Lung microvascular endothelial cell (primary cell): ENCODE measurements around the gene ZWILCH. TPM values are rescaled to one million over a fixed set of nuclear protein-coding genes. Genes with fewer than 3 reads are reported as not detected.

Source experiments
- DNase-seq, 2 donors: peaks; one replicate each; pipeline versions ENCODE4 v3.0.0 to v3.0.0-alpha.2; 2010; ENCODE audit warnings: low read depth in 2 of 2
- total RNA-seq: library from RNA; depleted of rRNA; stranded (reverse); fragments of >200 nt; gene quantifications from 2 replicates; pipeline ENCODE4 v1.2.1, GENCODE V29; 2014

ZWILCH gene
- total RNA-seq, 1 donor from 2014 or later: 8.3 TPM

DNA sequence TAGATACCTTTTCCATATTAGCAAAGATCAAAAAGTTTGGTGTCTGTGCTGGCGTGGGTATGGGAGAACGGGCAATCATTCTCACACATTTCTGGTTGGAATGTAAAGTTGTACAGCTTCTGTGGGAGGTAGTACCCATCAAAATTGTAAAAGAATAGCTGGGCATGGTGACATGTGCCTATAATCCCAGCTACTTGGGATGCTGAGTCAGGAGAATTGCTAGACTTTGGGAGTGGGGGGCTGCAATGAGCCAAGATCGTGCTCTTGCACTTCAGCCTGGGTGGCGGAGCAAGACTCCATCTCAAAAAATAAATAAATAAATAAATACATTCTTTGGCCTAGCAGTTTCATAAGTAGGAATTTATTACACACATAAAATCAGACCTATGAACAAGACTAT, 37.8 kb downstream of the ZWILCH start:
- DNase-seq: no peak

- no peak for DNase-seq
Measured at GRCh38 chr15:66545255-66545654, 40.1 kb downstream of the ZWILCH start.

DNA sequence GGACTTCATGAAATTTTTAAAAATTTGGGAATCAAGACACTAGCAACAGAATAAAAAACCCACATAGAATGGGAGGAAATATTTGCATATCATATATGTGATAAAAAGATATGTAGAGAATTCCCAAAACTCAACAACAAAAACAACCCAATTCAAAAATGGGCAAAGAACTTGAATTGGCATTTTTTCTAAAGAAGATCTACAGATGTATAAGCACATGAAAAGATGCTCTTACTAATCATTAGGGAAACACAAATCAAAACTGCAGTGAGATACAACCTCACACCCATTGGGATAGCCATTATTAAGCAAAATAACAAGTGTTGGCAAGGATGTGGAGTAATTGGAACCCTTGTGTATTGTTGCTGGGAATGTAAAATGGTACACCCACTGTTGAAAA, 50.6 kb downstream of the ZWILCH start:
- DNase-seq: no peak

DNA sequence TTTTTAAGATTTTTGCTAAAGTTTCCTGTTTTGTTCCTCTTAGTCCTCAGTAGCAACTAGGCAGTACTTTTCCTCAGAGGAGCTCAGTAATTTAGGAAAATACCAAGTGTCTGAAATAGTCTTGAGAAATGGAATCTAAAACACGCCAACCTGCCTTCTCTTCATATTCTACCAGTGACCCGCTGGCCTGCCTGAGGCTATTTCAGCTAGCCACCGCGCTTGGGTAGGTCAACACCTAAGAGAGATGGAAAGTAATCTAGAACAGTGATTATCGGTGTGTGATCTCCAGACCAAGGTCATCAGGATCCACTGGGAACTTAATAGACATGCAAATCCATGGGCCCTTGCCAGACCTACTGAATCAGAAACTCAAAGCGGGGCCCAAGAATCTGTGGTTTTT, 53.1 kb downstream of the ZWILCH start:
- DNase-seq: no peak

DNA sequence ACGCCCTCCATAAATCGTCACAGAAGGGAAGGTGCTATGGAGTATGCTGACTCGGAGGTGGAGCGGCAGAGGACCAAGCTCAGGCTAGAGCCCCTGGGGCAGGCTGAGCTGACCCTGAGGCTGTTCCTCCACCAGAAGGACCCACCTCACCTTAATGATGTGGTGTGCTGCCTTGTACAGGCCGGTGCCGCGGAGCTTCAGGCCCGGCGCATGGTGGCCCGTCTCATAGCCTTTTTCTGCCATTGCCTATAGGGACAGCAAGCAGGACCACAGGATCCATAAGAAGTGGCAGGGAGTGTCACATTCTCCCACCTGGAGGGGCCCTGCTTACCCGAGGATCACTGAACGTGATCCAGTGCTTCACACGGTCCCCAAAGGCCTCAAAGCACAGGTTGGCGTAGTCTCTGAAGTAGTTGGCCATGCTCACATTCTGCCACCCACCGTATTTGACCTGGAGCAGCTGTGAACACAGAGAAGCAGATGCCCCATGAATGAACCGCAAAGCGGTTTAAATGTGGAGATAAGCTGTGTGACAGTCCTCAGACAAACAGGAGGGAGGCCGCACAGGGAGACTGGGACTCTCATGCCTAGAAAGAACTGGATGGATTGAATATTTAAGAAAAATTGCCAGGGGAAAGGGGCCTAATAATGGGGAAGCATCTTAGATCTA, 55.9 kb downstream of the ZWILCH start:
- no peak for DNase-seq

DNA sequence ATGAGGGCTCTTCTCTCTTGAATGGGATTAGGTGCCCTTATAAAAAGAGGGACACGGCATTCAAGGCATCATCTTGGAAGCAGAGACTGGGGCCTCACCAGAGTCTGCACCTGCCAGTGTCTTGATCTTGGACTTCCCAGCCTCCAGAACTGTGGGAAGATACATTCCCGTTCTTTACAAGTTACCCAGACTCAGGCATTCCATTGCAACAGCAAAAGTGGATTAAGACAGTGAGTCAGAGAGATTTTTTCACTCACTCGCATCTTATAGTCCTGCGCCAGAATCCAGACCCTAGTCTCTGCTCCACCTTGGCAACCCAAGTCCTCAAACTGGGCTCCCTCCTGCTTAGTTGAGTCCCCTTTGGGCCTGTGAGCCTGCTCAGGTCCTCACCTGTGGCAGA, 58.0 kb downstream of the ZWILCH start:
- DNase-seq: no peak

DNA sequence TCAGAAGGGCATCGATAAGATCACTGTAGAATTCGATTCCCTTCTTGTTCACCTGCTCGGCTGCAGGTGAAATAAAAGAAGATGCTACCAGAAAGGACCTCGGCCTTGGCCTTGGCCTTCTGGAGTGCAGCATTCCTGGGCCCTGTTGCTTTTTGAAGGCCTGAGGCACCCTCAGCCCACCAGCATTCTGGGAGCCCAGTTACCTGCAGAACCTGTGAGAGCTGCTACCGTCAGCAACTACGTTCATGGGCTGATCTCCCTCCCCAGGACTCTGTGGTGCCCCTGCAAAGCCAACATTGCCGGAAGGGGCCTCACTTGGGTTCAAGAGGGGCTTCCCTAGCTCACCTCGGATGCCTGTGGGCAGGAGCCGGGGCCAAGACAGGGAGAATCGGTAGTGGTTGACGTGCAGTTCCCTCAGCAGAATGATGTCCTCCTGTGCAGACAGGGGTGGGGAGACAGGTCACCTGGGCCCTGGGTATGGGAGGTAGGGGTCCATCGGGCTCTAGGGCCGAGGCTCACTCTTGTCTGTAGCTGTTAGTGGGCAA, 58.5 kb downstream of the ZWILCH start:
- no peak for DNase-seq

DNA sequence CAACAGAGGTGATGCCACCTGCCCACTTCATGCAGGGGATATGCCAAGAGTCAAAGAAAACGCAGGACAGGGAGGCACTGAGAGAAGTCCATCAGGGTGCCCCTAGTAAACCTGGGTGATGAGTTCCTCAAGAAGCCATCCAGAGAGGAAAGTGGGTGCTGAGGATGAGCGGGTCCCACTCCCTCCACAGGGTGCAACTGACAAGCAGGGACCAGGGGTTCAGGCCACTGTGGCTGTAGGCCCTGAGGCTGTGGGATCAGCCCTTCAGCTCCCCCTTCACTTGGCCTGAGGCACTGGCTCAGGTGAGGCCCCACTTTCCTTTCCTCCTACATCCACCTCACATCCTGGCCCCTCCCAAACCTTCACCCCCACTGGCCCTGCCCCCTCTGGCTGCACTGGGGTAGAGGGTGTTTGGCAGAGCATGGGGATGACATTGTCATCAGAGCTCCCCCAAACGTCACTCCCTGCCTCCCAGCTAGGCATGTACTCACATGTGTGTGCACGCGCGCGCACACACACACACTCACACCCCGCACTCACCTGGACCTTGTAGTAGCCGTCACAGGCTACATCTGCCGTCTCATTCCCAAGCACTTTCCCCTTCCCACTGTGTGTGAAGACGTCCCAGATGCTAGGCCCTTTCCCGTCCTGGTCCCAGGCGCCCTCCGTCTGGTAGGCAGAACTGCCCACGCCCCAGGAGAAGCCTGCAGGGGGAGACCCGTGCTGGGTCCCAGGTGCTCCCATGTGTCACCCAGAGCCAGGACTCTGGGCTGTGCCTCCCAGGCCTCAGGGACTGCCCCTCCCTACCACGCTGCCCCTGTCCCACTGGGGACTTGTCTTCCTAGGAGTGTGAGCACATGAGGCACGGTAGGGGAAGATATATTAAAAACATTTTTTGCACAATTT, 59.3 kb downstream of the ZWILCH start:
- DNase-seq: no peak

DNA sequence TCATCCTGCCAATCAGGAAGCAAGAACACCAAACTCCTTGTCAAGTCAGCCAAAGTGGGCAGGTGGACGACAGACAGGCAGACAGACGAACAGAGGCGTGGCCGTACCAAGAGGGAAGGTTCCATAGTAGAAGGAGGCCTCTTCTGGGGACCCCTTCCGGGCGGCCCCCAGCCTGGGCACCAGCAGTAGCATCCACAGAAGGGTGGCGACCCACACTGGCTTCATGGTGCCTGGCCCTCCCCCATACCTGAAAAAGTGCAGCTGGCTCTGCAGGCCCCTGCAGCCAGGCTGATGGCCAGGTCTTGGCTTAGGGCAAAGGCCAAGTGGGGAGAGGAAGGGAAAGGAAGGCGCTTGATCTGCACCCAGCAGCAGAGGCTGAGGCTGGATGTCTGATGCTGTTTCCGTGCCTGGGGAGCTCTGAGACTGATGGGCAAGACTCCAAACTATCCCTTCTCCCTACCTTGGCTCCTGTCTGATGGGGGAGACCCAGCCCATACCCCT, 60.1 kb downstream of the ZWILCH start:
- no peak for DNase-seq

GRCh38 chr15:66565741-66566144, 60.6 kb downstream of the ZWILCH start, which contains the start of gene LCTL:
LCTL (minus strand) TSS chr15:66565998; CDS start chr15:66565365, 633 bp downstream.
- no peak for DNase-seq

GRCh38 chr15:66566963-66567531, 61.9 kb downstream of the ZWILCH start:
- peak; percentile 73 to 83 for DNase-seq

DNA sequence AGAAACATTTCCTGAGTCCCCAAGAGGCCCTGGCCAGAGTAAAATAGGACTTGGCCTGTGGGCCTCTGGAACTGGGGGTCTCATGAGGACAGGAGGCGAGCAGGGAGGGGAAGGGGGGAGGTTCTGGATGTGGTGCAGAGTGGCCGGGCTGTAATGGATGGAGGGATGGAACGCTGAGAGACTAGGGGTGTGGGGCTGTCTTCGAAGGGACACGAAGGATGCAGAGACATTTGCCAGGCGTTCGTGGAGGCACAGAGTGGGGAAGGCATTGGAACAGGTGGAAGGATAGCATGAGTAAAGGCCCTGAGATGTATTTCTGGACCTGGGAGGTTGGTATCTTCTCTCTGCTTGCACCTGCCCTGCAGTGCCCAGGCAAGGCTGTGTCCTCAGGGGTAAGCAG, 62.8 kb downstream of the ZWILCH start:
- no peak for DNase-seq

DNA sequence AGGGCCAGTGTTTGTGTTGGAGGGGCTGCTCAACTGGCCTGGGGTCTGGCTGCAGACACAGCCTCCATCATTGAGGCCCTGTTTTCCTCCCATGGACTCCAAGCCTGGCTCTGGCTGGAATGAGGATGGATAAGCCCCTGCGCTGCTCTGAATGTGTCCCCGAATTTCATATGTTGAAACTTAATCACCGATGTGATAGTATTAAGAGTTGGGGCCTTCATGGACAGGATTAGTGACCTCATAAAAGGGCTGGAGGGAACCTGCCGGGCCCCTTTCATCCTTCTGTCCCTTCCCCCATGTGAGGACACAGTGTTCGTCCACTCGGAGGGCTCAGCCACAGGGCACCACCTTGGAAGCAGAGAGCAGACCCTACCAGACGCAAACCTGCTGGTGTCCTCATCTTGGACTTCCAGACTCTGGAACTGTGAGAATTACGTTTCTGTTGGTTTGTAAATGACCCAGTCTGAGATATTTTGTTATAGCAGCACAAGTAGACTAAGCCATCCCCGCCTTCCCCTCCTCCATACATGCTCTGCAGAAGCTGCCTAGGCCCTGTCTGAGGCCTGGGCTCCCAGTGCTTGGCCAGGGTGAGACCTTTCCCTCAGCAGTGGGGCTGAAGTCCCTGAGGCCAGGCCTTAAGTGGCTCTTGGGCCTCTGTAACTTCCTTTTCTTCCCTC, 64.5 kb downstream of the ZWILCH start:
- DNase-seq: no peak

- DNase-seq: no peak
Measured at GRCh38 chr15:66570327-66570726, 65.2 kb downstream of the ZWILCH start.

GRCh38 chr15:66570842-66571478, 65.8 kb downstream of the ZWILCH start:
- DNase-seq: no peak

GRCh38 chr15:66572146-66572545, 67.0 kb downstream of the ZWILCH start:
- no peak for DNase-seq

GRCh38 chr15:66573348-66573718, 68.2 kb downstream of the ZWILCH start:
- no peak for DNase-seq

DNA sequence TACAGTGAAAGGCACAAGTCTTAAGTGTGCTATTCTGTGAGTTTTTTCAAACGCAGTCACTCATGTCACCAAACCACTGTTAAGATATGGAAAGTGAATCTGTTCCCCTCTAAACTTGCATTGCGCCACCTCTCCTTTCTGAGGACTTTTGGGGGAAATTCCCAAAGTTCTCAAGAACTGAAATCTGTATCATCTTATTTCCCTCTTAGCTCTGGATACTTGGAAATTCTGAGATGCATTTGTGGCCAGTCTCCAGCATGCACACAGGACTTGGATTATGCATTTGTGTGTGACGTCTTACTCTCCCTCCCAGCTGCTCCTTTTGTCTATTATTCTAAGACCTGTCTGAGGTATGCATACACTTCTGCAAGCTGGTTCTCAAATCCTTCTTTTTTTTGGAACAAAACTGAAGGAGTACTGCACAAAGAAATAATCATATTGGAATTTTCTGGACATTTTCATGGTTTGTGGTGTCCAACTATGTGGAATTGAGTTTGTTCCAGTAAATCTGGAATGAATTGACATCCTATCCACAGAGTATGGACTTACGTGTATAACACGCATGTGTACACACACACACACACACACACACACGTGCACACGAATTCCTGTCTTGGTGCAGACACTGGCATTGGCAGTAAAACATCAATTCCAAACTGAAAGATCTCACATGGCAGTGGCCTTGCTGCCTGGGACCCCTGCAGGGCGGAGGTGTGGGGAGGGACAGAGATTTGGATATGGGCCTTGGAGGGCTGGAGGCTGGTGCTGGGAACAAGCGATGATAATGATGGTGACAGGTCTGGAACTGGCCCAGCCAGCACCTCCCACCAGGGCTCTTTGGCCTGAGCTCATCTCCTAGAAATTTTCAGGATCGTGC, 68.8 kb downstream of the ZWILCH start:
- DNase-seq: no peak

DNA sequence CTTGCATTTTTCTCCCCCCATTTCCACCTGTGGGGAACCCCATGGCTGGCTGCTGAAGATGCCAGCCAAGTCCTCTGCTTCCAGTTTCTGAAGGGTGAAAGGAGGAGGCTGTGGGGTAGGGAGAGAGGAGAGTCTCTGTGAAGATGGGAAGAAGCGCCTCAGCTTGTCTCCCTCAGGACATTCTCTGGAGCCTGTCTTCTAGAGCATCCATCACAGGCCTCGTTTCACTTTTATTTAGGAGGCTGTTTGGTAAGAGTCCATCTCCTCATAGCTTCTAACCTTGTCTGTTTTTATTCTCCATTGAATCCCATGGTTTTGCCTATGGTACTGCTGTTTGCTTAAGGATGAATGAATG, 69.4 kb downstream of the ZWILCH start:
- no peak for DNase-seq

- DNase-seq: peak in 1 of 2 donors; percentile 89
Measured at GRCh38 chr15:66578286-66578875, 73.3 kb downstream of the ZWILCH start.
